Measurements from ENCODE around the gene GLIPR2.

GLIPR2 gene

DNA sequence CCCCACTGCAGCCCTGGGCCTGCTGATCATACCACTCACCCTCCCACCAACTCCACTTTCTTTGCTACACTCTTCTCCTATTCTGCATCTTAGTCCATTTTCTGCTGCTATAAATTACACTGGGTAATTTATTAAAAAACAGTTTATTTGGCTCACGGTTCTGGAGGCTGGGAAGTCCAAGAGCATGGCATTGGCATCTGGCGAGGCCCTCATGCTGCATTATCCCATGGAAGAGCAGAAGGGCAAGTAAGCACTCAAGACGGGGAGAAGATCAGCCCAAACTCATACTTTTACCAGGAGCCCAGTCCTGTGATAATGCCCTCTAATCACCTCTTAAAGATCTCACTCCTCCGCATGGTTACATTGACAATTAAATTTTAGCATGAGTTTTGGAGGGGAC lies 9.4 kb downstream of the GLIPR2 start:
- H3K4me3 ChIP-seq (ENCODE audit: low read depth, low read length): no peak overlapping the region
- H3K27ac ChIP-seq (ENCODE audit: low read depth, low read length): no peak overlapping the region
- H3K9ac ChIP-seq (ENCODE audit: low read depth, low read length): no peak overlapping the region
- no peaks in the 10 kb centered on the region for H3K36me3 ChIP-seq (ENCODE audit: control insufficient read depth, insufficient read depth, low read length)
- H3K4me1 ChIP-seq (ENCODE audit: control insufficient read depth, insufficient read depth, low read length): no peaks in the 10 kb centered on the region
- peaks cover 5% of the 10 kb centered on the region; the same call in 1 of the 2 replicates for H3K9me3 ChIP-seq (ENCODE audit: control insufficient read depth, insufficient read depth, low read length)
- H3K27me3 ChIP-seq (ENCODE audit: control insufficient read depth, insufficient read depth, low read length): peaks cover 3% of the 10 kb centered on the region; the same call in 1 of the 2 replicates

DNA sequence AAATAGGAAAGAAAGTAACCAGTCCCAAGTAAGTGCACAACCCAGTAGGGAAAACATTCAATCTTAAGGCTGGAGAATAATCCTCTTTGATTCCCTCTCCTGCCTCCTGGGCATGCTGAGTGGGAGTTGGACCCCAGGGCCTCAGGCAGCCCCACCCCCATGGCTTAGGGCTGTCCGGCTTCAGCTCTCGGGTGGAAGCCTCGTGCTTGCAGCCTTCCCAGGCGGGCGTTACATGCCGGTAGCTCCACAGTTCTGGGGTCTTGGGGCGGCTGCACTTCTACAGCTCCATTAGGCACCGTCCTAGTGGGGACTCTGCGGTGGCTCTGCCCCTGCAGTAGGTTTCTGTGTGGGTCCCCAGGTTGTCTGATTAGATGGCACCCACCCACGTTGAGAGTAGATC lies 10.1 kb downstream of the GLIPR2 start:
- Histone ChIP-seq H3K27me3 (ENCODE audit: control insufficient read depth, insufficient read depth, low read length) (no peaks in the 10 kb centered on the region), H3K36me3 (ENCODE audit: control insufficient read depth, insufficient read depth, low read length) (no peaks in the 10 kb centered on the region), H3K4me1 (ENCODE audit: control insufficient read depth, insufficient read depth, low read length) (no peaks in the 10 kb centered on the region), H3K9me3 (ENCODE audit: control insufficient read depth, insufficient read depth, low read length) (peaks cover 5% of the 10 kb centered on the region; the same call in 1 of the 2 replicates), H3K4me3 (ENCODE audit: low read depth, low read length) (no peak overlapping the region), H3K27ac (ENCODE audit: low read depth, low read length) (no peak overlapping the region), H3K9ac (ENCODE audit: low read depth, low read length) (no peak overlapping the region)

DNA sequence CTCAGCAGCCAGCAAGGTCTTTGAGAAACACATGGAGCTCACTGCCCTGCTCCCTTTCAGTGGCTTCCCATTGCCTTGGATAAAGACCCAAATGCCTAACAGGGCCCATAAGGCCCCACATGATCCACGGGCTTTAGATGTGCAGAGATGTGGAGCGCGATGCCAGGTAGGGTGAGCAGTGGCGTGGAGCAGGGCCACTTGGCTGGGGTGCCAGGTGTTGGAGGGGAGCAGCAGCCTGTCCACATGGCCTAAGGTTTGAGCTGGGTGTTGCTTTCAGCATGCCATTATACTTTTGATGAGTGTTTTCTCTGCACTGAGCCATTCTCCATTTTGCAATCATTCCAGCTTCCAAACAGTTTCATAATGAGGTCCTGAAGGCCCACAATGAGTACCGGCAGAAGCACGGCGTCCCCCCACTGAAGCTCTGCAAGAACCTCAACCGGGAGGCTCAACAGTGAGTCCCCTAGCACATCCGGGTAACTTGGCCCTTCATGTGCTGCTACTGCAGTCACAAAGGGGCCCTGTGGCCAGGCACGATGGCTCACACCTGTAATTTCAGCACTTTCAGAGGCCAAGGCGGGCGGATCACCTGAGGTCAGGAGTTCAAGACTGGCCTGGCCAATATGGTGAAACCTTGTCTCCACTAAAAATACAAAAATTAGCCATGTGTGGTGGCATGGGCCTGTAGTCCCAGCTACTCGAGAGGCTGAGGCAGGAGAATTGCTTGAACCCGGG lies 11.1 kb downstream of the GLIPR2 start:
- Histone ChIP-seq H3K4me1 (ENCODE audit: control insufficient read depth, insufficient read depth, low read length) (no peaks in the 10 kb centered on the region), H3K9me3 (ENCODE audit: control insufficient read depth, insufficient read depth, low read length) (peaks cover 5% of the 10 kb centered on the region; the same call in 1 of the 2 replicates), H3K4me3 (ENCODE audit: low read depth, low read length) (no peak overlapping the region), H3K27me3 (ENCODE audit: control insufficient read depth, insufficient read depth, low read length) (no peaks in the 10 kb centered on the region), H3K9ac (ENCODE audit: low read depth, low read length) (no peak overlapping the region), H3K27ac (ENCODE audit: low read depth, low read length) (no peak overlapping the region), H3K36me3 (ENCODE audit: control insufficient read depth, insufficient read depth, low read length) (no peaks in the 10 kb centered on the region)

GRCh38 chr9:36148311-36149051 lies 11.9 kb downstream of the GLIPR2 start:
- no peak overlapping the region for H3K4me3 ChIP-seq (ENCODE audit: low read depth, low read length)

GRCh38 chr9:36149197-36149596 lies 12.7 kb downstream of the GLIPR2 start:
- no peak overlapping the region for H3K9ac ChIP-seq (ENCODE audit: low read depth, low read length)
- no peak overlapping the region for H3K27ac ChIP-seq (ENCODE audit: low read depth, low read length)
- peaks cover 5% of the 10 kb centered on the region; the same call in 1 of the 2 replicates for H3K9me3 ChIP-seq (ENCODE audit: control insufficient read depth, insufficient read depth, low read length)
- no peaks in the 10 kb centered on the region for H3K36me3 ChIP-seq (ENCODE audit: control insufficient read depth, insufficient read depth, low read length)
- H3K4me3 ChIP-seq (ENCODE audit: low read depth, low read length): no peak overlapping the region
- H3K4me1 ChIP-seq (ENCODE audit: control insufficient read depth, insufficient read depth, low read length): no peaks in the 10 kb centered on the region
- no peaks in the 10 kb centered on the region for H3K27me3 ChIP-seq (ENCODE audit: control insufficient read depth, insufficient read depth, low read length)

More at GRCh38 chr9:36148311-36149051, 11.9 kb downstream of the GLIPR2 start:
- Histone ChIP-seq H3K4me1 (ENCODE audit: control insufficient read depth, insufficient read depth, low read length) (no peaks in the 10 kb centered on the region), H3K36me3 (ENCODE audit: control insufficient read depth, insufficient read depth, low read length) (no peaks in the 10 kb centered on the region), H3K9me3 (ENCODE audit: control insufficient read depth, insufficient read depth, low read length) (peaks cover 5% of the 10 kb centered on the region; the same call in 1 of the 2 replicates), H3K27ac (ENCODE audit: low read depth, low read length) (no peak overlapping the region), H3K9ac (ENCODE audit: low read depth, low read length) (no peak overlapping the region), H3K27me3 (ENCODE audit: control insufficient read depth, insufficient read depth, low read length) (no peaks in the 10 kb centered on the region)

- Histone ChIP-seq H3K9me3 (ENCODE audit: control insufficient read depth, insufficient read depth, low read length) (no peaks in the 10 kb centered on the region; the same call in 1 of the 2 replicates), H3K4me3 (ENCODE audit: low read depth, low read length) (no peak overlapping the region), H3K27me3 (ENCODE audit: control insufficient read depth, insufficient read depth, low read length) (no peaks in the 10 kb centered on the region), H3K27ac (ENCODE audit: low read depth, low read length) (no peak overlapping the region), H3K9ac (ENCODE audit: low read depth, low read length) (no peak overlapping the region), H3K36me3 (ENCODE audit: control insufficient read depth, insufficient read depth, low read length) (no peaks in the 10 kb centered on the region), H3K4me1 (ENCODE audit: control insufficient read depth, insufficient read depth, low read length) (no peaks in the 10 kb centered on the region)
These were observed 14.2 kb downstream of the GLIPR2 start for GRCh38 chr9:36150574-36151315.

- Histone ChIP-seq H3K27ac (ENCODE audit: low read depth, low read length) (no peak overlapping the region), H3K27me3 (ENCODE audit: control insufficient read depth, insufficient read depth, low read length) (no peaks in the 10 kb centered on the region), H3K9ac (ENCODE audit: low read depth, low read length) (no peak overlapping the region), H3K4me1 (ENCODE audit: control insufficient read depth, insufficient read depth, low read length) (no peaks in the 10 kb centered on the region), H3K36me3 (ENCODE audit: control insufficient read depth, insufficient read depth, low read length) (no peaks in the 10 kb centered on the region), H3K9me3 (ENCODE audit: control insufficient read depth, insufficient read depth, low read length) (peaks cover 3% of the 10 kb centered on the region; the same call in 1 of the 2 replicates), H3K4me3 (ENCODE audit: low read depth, low read length) (no peak overlapping the region)
These were observed 15.0 kb downstream of the GLIPR2 start for GRCh38 chr9:36151316-36152210.

- H3K4me3 ChIP-seq (ENCODE audit: low read depth, low read length): no peak overlapping the region
- peaks cover 6% of the 10 kb centered on the region; the same call in 1 of the 2 replicates for H3K9me3 ChIP-seq (ENCODE audit: control insufficient read depth, insufficient read depth, low read length)
- H3K9ac ChIP-seq (ENCODE audit: low read depth, low read length): no peak overlapping the region
- no peaks in the 10 kb centered on the region for H3K27me3 ChIP-seq (ENCODE audit: control insufficient read depth, insufficient read depth, low read length)
- no peaks in the 10 kb centered on the region for H3K36me3 ChIP-seq (ENCODE audit: control insufficient read depth, insufficient read depth, low read length)
- H3K4me1 ChIP-seq (ENCODE audit: control insufficient read depth, insufficient read depth, low read length): no peaks in the 10 kb centered on the region
- no peak overlapping the region for H3K27ac ChIP-seq (ENCODE audit: low read depth, low read length)
These were observed 16.4 kb downstream of the GLIPR2 start for GRCh38 chr9:36152741-36153438.

DNA sequence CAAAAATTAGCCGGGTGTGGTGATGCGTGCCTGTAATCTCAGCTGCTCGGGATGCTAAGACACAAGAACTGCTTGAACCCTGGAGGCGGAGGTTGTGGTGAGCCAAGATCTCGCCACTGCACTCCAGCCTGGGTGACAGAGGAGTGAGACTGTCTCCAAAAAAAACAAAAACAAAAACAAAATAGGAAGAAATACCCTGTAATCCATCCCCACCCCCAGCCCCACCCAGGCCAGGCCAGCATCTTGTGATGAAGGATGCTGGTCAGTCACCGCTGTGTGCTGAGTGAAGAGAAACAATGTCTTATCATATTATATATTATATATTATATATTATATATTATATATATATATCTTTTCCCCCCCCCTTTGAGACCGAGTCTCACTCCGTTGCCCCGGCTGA lies 17.2 kb downstream of the GLIPR2 start:
- Histone ChIP-seq H3K36me3 (ENCODE audit: control insufficient read depth, insufficient read depth, low read length) (no peaks in the 10 kb centered on the region), H3K9ac (ENCODE audit: low read depth, low read length) (no peak overlapping the region), H3K27ac (ENCODE audit: low read depth, low read length) (no peak overlapping the region), H3K27me3 (ENCODE audit: control insufficient read depth, insufficient read depth, low read length) (no peaks in the 10 kb centered on the region), H3K4me3 (ENCODE audit: low read depth, low read length) (no peak overlapping the region), H3K4me1 (ENCODE audit: control insufficient read depth, insufficient read depth, low read length) (no peaks in the 10 kb centered on the region), H3K9me3 (ENCODE audit: control insufficient read depth, insufficient read depth, low read length) (peaks cover 6% of the 10 kb centered on the region; the same call in 1 of the 2 replicates)
